ENCODE data around the gene VSIG10L2.

The VSIG10L2 gene

GRCh38 chr11:125930076-125930450 lies 15.8 kb upstream of the VSIG10L2 start:
- no peak for DNase-seq

- no peak for DNase-seq
Measured at GRCh38 chr11:125931116-125931515, 14.7 kb upstream of the VSIG10L2 start.

- DNase-seq = no peak
Measured at GRCh38 chr11:125931668-125932067, 14.2 kb upstream of the VSIG10L2 start.

- DNase-seq = no peak
Measured at GRCh38 chr11:125932301-125932700, 13.5 kb upstream of the VSIG10L2 start.

- DNase-seq = no peak
Measured at GRCh38 chr11:125933030-125933813, 12.6 kb upstream of the VSIG10L2 start.

GRCh38 chr11:125934473-125934872 lies 11.4 kb upstream of the VSIG10L2 start:
- no peak for DNase-seq

- no peak for DNase-seq
Measured at GRCh38 chr11:125935056-125935455, 10.8 kb upstream of the VSIG10L2 start.

- DNase-seq = no peak
Measured at GRCh38 chr11:125935618-125936199, 10.1 kb upstream of the VSIG10L2 start.

- no peak for DNase-seq
Measured at GRCh38 chr11:125938418-125938817, 7.4 kb upstream of the VSIG10L2 start.

GRCh38 chr11:125939081-125939521 lies 6.7 kb upstream of the VSIG10L2 start:
- no peak for DNase-seq

GRCh38 chr11:125940145-125940544 lies 5.7 kb upstream of the VSIG10L2 start:
- no peak for DNase-seq

GRCh38 chr11:125941267-125941618 lies 4.6 kb upstream of the VSIG10L2 start:
- DNase-seq = no peak

- DNase-seq = peak; percentile 64
Measured at GRCh38 chr11:125941619-125942611, 3.9 kb upstream of the VSIG10L2 start.

GRCh38 chr11:125942771-125943428 lies 2.9 kb upstream of the VSIG10L2 start:
- DNase-seq = no peak

GRCh38 chr11:125943661-125944349 lies 2.0 kb upstream of the VSIG10L2 start:
- DNase-seq = no peak

GRCh38 chr11:125944350-125945010 lies 1.4 kb upstream of the VSIG10L2 start:
- no peak for DNase-seq

- DNase-seq = no peak
Measured at GRCh38 chr11:125945011-125945796, 640 bp upstream of the VSIG10L2 start.

GRCh38 chr11:125946712-125947418 lies 1.0 kb downstream of the VSIG10L2 start:
- DNase-seq = no peak

- DNase-seq = no peak
Measured at GRCh38 chr11:125947419-125948277, 1.8 kb downstream of the VSIG10L2 start.
